MCF 10A (cell line): Measurements from ENCODE around the gene FER. TPM values are rescaled to one million over a fixed set of nuclear protein-coding genes. Genes with fewer than 3 reads are reported as not detected.

Experiments used
- BruUV-seq: library from RNA; stranded (reverse); fragments of 400-500 nt; replicated peaks from 2 replicates; lab custom pipeline; 2021; lab: Mats Ljungman, UMichigan
- CTCF ChIA-PET: fragments of 300-600 bp; sonication (Branson Sonifier 250); formaldehyde crosslinking; extraction: SDS; loops from one replicate; lab custom pipeline; 2021; ENCODE audit warnings: antibody characterized with exemption, inconsistent platforms; lab: Yijun Ruan, JAX
- POLR2A ChIA-PET: fragments of 300-600, 350-650 bp; sonication (Branson Sonifier 250); formaldehyde crosslinking; extraction: SDS; loops from one replicate; lab custom pipeline; 2020; ENCODE audit warnings: antibody characterized with exemption, inconsistent platforms; lab: Yijun Ruan, JAX
- DNase-seq: peaks from one replicate; pipeline ENCODE4 v3.0.0-alpha.2; 2018; ENCODE audit not compliant: unreplicated experiment
- H3K27ac Mint-ChIP-seq: one replicate; pipeline ENCODE4 v1.8.0; 2022; ENCODE audit warnings: mild to moderate bottlenecking, low read depth, mixed read lengths; ENCODE audit not compliant: unreplicated experiment
- H3K27me3 Mint-ChIP-seq: one replicate; pipeline ENCODE4 v1.8.0; 2022; ENCODE audit warnings: mixed read lengths; ENCODE audit not compliant: insufficient read depth, unreplicated experiment
- H3K36me3 Mint-ChIP-seq: one replicate; pipeline ENCODE4 v1.8.0; 2022; ENCODE audit warnings: mild to moderate bottlenecking, moderate library complexity, mixed read lengths; ENCODE audit not compliant: insufficient read depth, unreplicated experiment
- H3K4me1 Mint-ChIP-seq: one replicate; pipeline ENCODE4 v1.8.0; 2022; ENCODE audit warnings: mixed read lengths; ENCODE audit not compliant: insufficient read depth, unreplicated experiment
- H3K4me3 Mint-ChIP-seq: one replicate; pipeline ENCODE4 v1.8.0; 2022; ENCODE audit warnings: mild to moderate bottlenecking, moderate library complexity, mixed read lengths; ENCODE audit not compliant: unreplicated experiment
- H3K9me3 Mint-ChIP-seq: one replicate; pipeline ENCODE4 v1.8.0; 2022; ENCODE audit warnings: mixed read lengths; ENCODE audit not compliant: unreplicated experiment
- CTCF ChIP-seq: fragments of 200-600 bp; IDR thresholded peaks from one replicate; pipeline ENCODE4 v1.8.0; 2022; ENCODE audit warnings: antibody characterized with exemption, mild to moderate bottlenecking; ENCODE audit not compliant: unreplicated experiment
- intact Hi-C: fragments of 100-400 bp; cut with micrococcal nuclease; formaldehyde crosslinking; loops from 2 replicates; pipeline ENCODE4 v1.14.1; 2022
- total RNA-seq: library from RNA; stranded (reverse); gene quantifications from 2 replicates; pipeline ENCODE4 v1.2.3, GENCODE V29; 2022

FER gene
- total RNA-seq, 1 experiment from 2014 or later, result 71.1 TPM

GRCh38 chr5:108935611-108936010 is 187.9 kb downstream of the FER start:
- ChIA-PET POLR2A (interaction anchor here (0.6 kb wide), 1 partner anchor 154 kb away, joined by 4 read pairs; no protein-coding TSS in a partner anchor), CTCF (interaction anchor here (0.7 kb wide), 1 partner anchor 33 kb away, joined by 3 read pairs; no protein-coding TSS in a partner anchor)
- Mint-ChIP-seq H3K36me3 (peaks cover 18% of the 10 kb centered on the region), H3K4me3 (no peak overlapping the region), H3K9me3 (no peaks in the 10 kb centered on the region), H3K4me1 (no peaks in the 10 kb centered on the region), H3K27ac (no peak overlapping the region), H3K27me3 (no peaks in the 10 kb centered on the region)
- no peak for DNase-seq
- no TSS peak for BruUV-seq
- intact Hi-C loops, result no loop called here
- TF ChIP-seq CTCF, result no peak

- no peaks in the 10 kb centered on the region for H3K4me1 Mint-ChIP-seq
- TF ChIP-seq CTCF, result no peak
- ChIA-PET POLR2A (no interaction called here), CTCF (interaction anchor here (0.6 to 0.7 kb wide), 3 partner anchors 133 to 209 kb away, joined by 3 to 4 read pairs (median 3); no protein-coding TSS in a partner anchor)
- DNase-seq, result no peak
- BruUV-seq, result no TSS peak
- no peak overlapping the region for H3K27ac Mint-ChIP-seq
- H3K36me3 Mint-ChIP-seq, result peaks cover 18% of the 10 kb centered on the region
- no peak overlapping the region for H3K4me3 Mint-ChIP-seq
- intact Hi-C loops, result no loop called here
- no peaks in the 10 kb centered on the region for H3K27me3 Mint-ChIP-seq
- no peaks in the 10 kb centered on the region for H3K9me3 Mint-ChIP-seq
Measured at GRCh38 chr5:108937221-108937620, 189.5 kb downstream of the FER start.

- DNase-seq, result no peak
- CTCF ChIA-PET, result interaction anchor here (0.5 to 0.6 kb wide), 3 partner anchors 122 to 1443 kb away, joined by 3 read pairs; no protein-coding TSS in a partner anchor
- H3K27ac Mint-ChIP-seq, result no peak overlapping the region
- intact Hi-C loops, result no loop called here
- no peak overlapping the region for H3K4me3 Mint-ChIP-seq
- peaks cover 6% of the 10 kb centered on the region for H3K36me3 Mint-ChIP-seq
- H3K27me3 Mint-ChIP-seq, result no peaks in the 10 kb centered on the region
- no peaks in the 10 kb centered on the region for H3K9me3 Mint-ChIP-seq
- POLR2A ChIA-PET, result interaction anchor here (0.7 kb wide), 1 partner anchor 30 kb away, joined by 3 read pairs; no protein-coding TSS in a partner anchor
- BruUV-seq, result no TSS peak
- H3K4me1 Mint-ChIP-seq, result no peaks in the 10 kb centered on the region
- TF ChIP-seq CTCF, result no peak
Measured at GRCh38 chr5:108940506-108940905, 192.8 kb downstream of the FER start.

GRCh38 chr5:108941746-108942145 is 194.0 kb downstream of the FER start:
- TF ChIP-seq CTCF, result no peak
- H3K4me1 Mint-ChIP-seq, result no peaks in the 10 kb centered on the region
- no TSS peak for BruUV-seq
- no peak overlapping the region for H3K4me3 Mint-ChIP-seq
- H3K36me3 Mint-ChIP-seq, result peaks cover 6% of the 10 kb centered on the region
- no peaks in the 10 kb centered on the region for H3K9me3 Mint-ChIP-seq
- H3K27me3 Mint-ChIP-seq, result no peaks in the 10 kb centered on the region
- DNase-seq, result no peak
- ChIA-PET CTCF (no interaction called here), POLR2A (interaction anchor here (0.5 kb wide), 1 partner anchor 411 kb away, joined by 3 read pairs; no protein-coding TSS in a partner anchor)
- intact Hi-C loops, result no loop called here
- H3K27ac Mint-ChIP-seq, result no peak overlapping the region
